ENCODE measurements around the gene PSMG1.
A peak's percentile ranks its signal among the peaks of the same experiment; 100 is the strongest.

PSMG1 gene

DNA sequence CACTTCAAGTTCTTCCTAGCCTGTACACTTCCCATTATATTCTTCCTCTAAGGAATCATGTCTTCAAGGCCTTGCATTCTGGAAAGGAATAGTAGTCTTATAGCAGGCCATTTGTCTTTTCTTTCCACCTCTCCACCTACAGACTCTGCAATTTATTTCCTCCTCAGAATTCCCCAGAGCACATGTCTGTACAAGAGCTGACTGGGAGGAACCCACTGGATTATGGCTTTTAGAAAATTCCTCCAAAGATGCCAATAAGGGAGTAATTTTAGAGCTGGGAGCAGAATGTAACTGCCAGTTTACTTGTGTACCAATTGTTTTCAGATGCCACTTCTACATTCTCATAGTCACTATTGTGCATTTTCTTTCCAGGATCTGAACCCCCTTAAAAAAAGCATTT lies 3.4 kb upstream of the PSMG1 start:
- Histone ChIP-seq H3K4me1 (ENCODE audit: insufficient read depth, low read length) (peaks cover 6% of the 10 kb centered on the region; the same call in 1 of the 2 replicates), H3K27me3 (ENCODE audit: insufficient read depth, low read length) (peaks cover 4% of the 10 kb centered on the region; the same call in 1 of the 2 replicates), H3K27ac (ENCODE audit: low read length) (no peak overlapping the region), H3K9me3 (ENCODE audit: insufficient read depth, low read depth, low read length) (no peaks in the 10 kb centered on the region), H3K4me3 (ENCODE audit: low read length) (no peak overlapping the region), H3K36me3 (ENCODE audit: insufficient read depth, low read depth, low read length) (peaks cover 4% of the 10 kb centered on the region; the same call in 1 of the 2 replicates), H3K9ac (ENCODE audit: low read depth, low read length) (no peak overlapping the region)

DNA sequence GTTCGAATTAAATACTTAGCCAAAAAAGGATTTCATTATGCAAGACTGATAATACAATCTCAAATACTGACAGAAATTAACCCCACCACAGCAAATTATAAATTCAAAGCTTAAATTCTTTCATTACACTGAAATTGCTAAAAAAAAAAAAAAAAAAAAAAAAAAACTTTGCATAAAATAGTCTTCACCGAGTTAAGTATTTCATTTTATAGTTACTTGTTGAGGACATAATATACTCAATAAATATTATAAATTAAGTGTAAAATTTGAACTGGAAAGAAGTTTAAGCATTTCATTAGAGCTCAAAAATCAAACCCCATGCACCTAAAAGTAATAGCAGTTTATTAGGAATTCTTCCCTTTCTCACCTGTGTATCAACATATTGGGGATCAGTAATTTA lies 1.9 kb upstream of the PSMG1 start:
- no peak overlapping the region for H3K27ac ChIP-seq (ENCODE audit: low read length)
- H3K9ac ChIP-seq (ENCODE audit: low read depth, low read length), result no peak overlapping the region
- peaks cover 4% of the 10 kb centered on the region; the same call in 1 of the 2 replicates for H3K27me3 ChIP-seq (ENCODE audit: insufficient read depth, low read length)
- H3K9me3 ChIP-seq (ENCODE audit: insufficient read depth, low read depth, low read length), result no peaks in the 10 kb centered on the region
- peak overlapping the region; percentile 90 for H3K4me3 ChIP-seq (ENCODE audit: low read length)
- peaks cover 6% of the 10 kb centered on the region; the same call in 1 of the 2 replicates for H3K4me1 ChIP-seq (ENCODE audit: insufficient read depth, low read length)
- peaks cover 10% of the 10 kb centered on the region; the same call in 1 of the 2 replicates for H3K36me3 ChIP-seq (ENCODE audit: insufficient read depth, low read depth, low read length)

DNA sequence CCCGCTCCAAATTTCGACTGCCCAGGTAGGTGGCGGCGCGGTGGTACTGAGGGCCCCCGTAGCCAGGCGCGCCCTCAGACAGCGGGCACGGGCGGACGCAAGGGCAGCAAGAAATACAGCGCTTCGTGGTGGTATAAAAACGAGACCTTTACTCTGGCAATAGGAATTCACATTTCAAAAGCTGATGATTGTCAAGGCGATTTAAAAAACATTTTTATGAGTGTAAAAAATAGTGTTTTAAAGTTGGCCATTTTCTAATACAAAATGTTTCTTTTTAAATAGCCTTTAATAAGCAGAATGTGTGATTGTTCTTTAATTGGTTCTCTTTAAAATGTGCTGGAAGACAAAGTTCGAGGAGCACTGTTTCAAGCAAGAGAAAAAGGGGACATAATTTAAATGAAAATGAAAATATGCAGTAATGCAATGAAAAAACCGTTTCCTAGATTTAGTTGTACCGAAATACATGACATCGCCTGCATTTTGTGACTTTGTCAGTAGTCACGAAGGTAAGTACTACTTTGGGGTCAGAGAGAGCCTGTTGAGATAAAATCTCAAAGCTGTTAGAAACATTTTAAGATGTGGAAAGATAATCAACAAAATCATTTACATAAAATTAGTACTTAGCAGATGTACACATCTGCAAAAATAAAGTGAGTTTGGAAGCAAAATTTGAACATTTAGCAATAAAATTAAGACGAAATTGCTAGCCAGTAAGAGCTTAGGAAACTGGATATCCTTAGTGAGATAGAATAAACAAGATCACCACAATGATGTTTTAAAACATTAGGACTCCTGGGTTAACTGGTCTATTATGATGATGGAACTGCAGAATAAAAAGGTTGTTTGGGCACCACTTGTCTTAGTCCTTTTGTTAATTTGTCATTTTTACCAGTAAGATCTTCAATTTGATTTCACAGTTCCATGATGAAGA lies 1.1 kb upstream of the PSMG1 start:
- H3K9me3 ChIP-seq (ENCODE audit: insufficient read depth, low read depth, low read length), result no peaks in the 10 kb centered on the region
- peak overlapping the region; percentile 90 for H3K4me3 ChIP-seq (ENCODE audit: low read length)
- peaks cover 6% of the 10 kb centered on the region; the same call in 1 of the 2 replicates for H3K4me1 ChIP-seq (ENCODE audit: insufficient read depth, low read length)
- H3K27me3 ChIP-seq (ENCODE audit: insufficient read depth, low read length), result peaks cover 4% of the 10 kb centered on the region; the same call in 1 of the 2 replicates
- peaks cover 18% of the 10 kb centered on the region for H3K36me3 ChIP-seq (ENCODE audit: insufficient read depth, low read depth, low read length)
- peak overlapping the region; percentile 87; the same call in 1 of the 2 replicates for H3K9ac ChIP-seq (ENCODE audit: low read depth, low read length)
- H3K27ac ChIP-seq (ENCODE audit: low read length), result peak overlapping the region; percentile 23

- H3K36me3 ChIP-seq (ENCODE audit: insufficient read depth, low read depth, low read length), result peaks cover 34% of the 10 kb centered on the region
- H3K4me3 ChIP-seq (ENCODE audit: low read length), result peak overlapping the region; percentile 90
Observed at GRCh38 chr21:39182484-39183271, 573 bp downstream of the PSMG1 start.

GRCh38 chr21:39182016-39182415 lies 1.2 kb downstream of the PSMG1 start:
- no peak overlapping the region for H3K27ac ChIP-seq (ENCODE audit: low read length)

More at GRCh38 chr21:39182484-39183271, 573 bp downstream of the PSMG1 start:
- no peak overlapping the region for H3K27ac ChIP-seq (ENCODE audit: low read length)
- peak overlapping the region; percentile 87 for H3K9ac ChIP-seq (ENCODE audit: low read depth, low read length)
- H3K27me3 ChIP-seq (ENCODE audit: insufficient read depth, low read length), result peaks cover 4% of the 10 kb centered on the region; the same call in 1 of the 2 replicates
- H3K4me1 ChIP-seq (ENCODE audit: insufficient read depth, low read length), result peaks cover 3% of the 10 kb centered on the region; the same call in 1 of the 2 replicates
- no peaks in the 10 kb centered on the region for H3K9me3 ChIP-seq (ENCODE audit: insufficient read depth, low read depth, low read length)

DNA sequence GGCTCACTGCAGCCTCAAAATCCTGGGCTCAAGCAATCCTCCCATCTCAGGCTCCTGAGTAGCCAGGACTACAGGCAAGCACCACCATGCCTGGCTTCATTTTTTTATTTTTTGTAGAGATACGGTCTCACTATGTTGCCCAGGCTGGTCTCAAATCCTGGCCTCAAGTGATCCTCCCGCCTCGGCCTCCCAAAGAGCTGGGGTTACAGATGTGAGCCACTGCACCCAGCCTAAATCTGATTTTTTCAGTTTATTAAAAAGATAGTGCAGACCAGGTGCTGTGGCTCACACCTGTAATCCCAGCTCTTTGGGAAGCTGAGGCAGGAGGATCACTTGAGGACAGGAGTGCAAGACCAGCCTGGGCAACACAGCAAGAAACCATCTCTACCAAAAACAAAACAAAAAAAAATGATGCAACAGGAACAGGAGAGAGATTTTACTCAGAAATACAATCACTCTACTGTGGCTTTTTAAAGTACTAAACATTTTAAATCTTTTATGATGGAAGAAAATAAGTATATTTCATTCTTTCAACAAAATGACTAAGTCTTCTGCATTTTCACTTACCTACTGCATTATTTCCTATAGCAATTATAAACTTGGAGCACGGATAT lies 1.9 kb downstream of the PSMG1 start:
- H3K4me1 ChIP-seq (ENCODE audit: insufficient read depth, low read length), result peaks cover 3% of the 10 kb centered on the region; the same call in 1 of the 2 replicates
- H3K9ac ChIP-seq (ENCODE audit: low read depth, low read length), result no peak overlapping the region
- H3K27me3 ChIP-seq (ENCODE audit: insufficient read depth, low read length), result peaks cover 4% of the 10 kb centered on the region; the same call in 1 of the 2 replicates
- peaks cover 47% of the 10 kb centered on the region for H3K36me3 ChIP-seq (ENCODE audit: insufficient read depth, low read depth, low read length)
- H3K9me3 ChIP-seq (ENCODE audit: insufficient read depth, low read depth, low read length), result no peaks in the 10 kb centered on the region
- no peak overlapping the region for H3K27ac ChIP-seq (ENCODE audit: low read length)
- H3K4me3 ChIP-seq (ENCODE audit: low read length), result peak overlapping the region; percentile 90; the same call in 1 of the 2 replicates

More at GRCh38 chr21:39182016-39182415, 1.2 kb downstream of the PSMG1 start:
- Histone ChIP-seq H3K9ac (ENCODE audit: low read depth, low read length) (peak overlapping the region; percentile 87; the same call in 1 of the 2 replicates), H3K4me1 (ENCODE audit: insufficient read depth, low read length) (peaks cover 3% of the 10 kb centered on the region; the same call in 1 of the 2 replicates), H3K9me3 (ENCODE audit: insufficient read depth, low read depth, low read length) (no peaks in the 10 kb centered on the region), H3K4me3 (ENCODE audit: low read length) (peak overlapping the region; percentile 90), H3K36me3 (ENCODE audit: insufficient read depth, low read depth, low read length) (peaks cover 41% of the 10 kb centered on the region), H3K27me3 (ENCODE audit: insufficient read depth, low read length) (peaks cover 4% of the 10 kb centered on the region; the same call in 1 of the 2 replicates)

DNA sequence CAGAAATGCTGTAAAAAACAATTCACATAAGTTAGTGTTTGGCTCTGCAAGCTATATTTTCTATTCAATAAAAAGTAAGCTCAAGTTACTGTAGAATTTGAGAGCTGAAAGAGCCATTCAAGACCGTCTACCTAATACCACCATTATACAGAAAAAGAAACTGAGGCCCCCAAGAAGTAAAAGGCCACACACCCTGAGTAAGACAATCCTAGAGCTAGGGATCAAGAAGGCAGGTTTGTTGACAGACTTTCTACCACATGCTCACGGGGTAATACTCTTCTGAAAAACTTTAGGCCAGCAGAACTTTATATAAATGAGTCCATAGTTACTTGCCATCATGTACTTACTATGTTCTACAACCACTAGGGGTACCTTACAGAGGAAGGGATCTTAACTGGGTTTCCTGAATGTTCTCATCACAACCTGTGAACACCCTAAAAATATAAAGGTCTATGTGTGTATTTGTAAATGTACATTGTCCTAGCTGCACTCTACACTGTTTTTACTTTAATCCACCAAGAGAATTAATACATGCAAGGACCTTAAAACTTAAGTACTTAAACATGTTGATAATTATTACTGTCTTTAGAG lies 2.7 kb downstream of the PSMG1 start:
- Histone ChIP-seq H3K4me3 (ENCODE audit: low read length) (no peak overlapping the region), H3K27me3 (ENCODE audit: insufficient read depth, low read length) (peaks cover 4% of the 10 kb centered on the region; the same call in 1 of the 2 replicates), H3K36me3 (ENCODE audit: insufficient read depth, low read depth, low read length) (peaks cover 54% of the 10 kb centered on the region), H3K9me3 (ENCODE audit: insufficient read depth, low read depth, low read length) (no peaks in the 10 kb centered on the region), H3K27ac (ENCODE audit: low read length) (no peak overlapping the region), H3K4me1 (ENCODE audit: insufficient read depth, low read length) (peaks cover 3% of the 10 kb centered on the region; the same call in 1 of the 2 replicates), H3K9ac (ENCODE audit: low read depth, low read length) (no peak overlapping the region)

- H3K27me3 ChIP-seq (ENCODE audit: insufficient read depth, low read length), result peaks cover 4% of the 10 kb centered on the region; the same call in 1 of the 2 replicates
- H3K9ac ChIP-seq (ENCODE audit: low read depth, low read length), result no peak overlapping the region
- no peaks in the 10 kb centered on the region for H3K4me1 ChIP-seq (ENCODE audit: insufficient read depth, low read length)
- peaks cover 73% of the 10 kb centered on the region for H3K36me3 ChIP-seq (ENCODE audit: insufficient read depth, low read depth, low read length)
- no peak overlapping the region for H3K4me3 ChIP-seq (ENCODE audit: low read length)
- no peaks in the 10 kb centered on the region for H3K9me3 ChIP-seq (ENCODE audit: insufficient read depth, low read depth, low read length)
- no peak overlapping the region for H3K27ac ChIP-seq (ENCODE audit: low read length)
Observed at GRCh38 chr21:39178421-39178820, 4.8 kb downstream of the PSMG1 start.

DNA sequence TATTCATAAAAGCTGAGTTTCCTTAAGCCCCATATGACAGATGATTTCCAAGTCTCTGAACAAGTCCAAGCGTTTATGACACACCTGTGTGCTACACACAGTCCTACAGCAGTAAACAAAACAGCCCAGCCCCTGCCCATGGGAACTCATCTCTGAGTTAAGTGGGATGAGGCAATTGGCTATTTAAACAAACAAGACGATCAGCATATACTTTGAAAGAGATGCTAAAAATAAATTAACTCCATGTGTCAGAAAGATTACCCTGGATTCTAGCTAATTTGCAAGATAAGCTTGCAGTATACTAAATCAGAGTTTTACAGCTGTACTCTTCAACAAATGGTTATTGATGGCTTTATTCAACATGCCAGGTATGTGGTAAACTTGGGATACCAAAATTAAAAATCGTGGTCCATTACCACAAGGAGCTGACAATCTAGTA lies 7.0 kb downstream of the PSMG1 start:
- Histone ChIP-seq H3K36me3 (ENCODE audit: insufficient read depth, low read depth, low read length) (peaks cover 82% of the 10 kb centered on the region), H3K27me3 (ENCODE audit: insufficient read depth, low read length) (no peaks in the 10 kb centered on the region), H3K9me3 (ENCODE audit: insufficient read depth, low read depth, low read length) (no peaks in the 10 kb centered on the region), H3K9ac (ENCODE audit: low read depth, low read length) (no peak overlapping the region), H3K4me1 (ENCODE audit: insufficient read depth, low read length) (no peaks in the 10 kb centered on the region), H3K4me3 (ENCODE audit: low read length) (no peak overlapping the region), H3K27ac (ENCODE audit: low read length) (no peak overlapping the region)

GRCh38 chr21:39175665-39176064 lies 7.6 kb downstream of the PSMG1 start:
- Histone ChIP-seq H3K27ac (ENCODE audit: low read length) (no peak overlapping the region), H3K27me3 (ENCODE audit: insufficient read depth, low read length) (no peaks in the 10 kb centered on the region), H3K9ac (ENCODE audit: low read depth, low read length) (no peak overlapping the region), H3K9me3 (ENCODE audit: insufficient read depth, low read depth, low read length) (no peaks in the 10 kb centered on the region), H3K36me3 (ENCODE audit: insufficient read depth, low read depth, low read length) (peaks cover 83% of the 10 kb centered on the region), H3K4me3 (ENCODE audit: low read length) (no peak overlapping the region), H3K4me1 (ENCODE audit: insufficient read depth, low read length) (no peaks in the 10 kb centered on the region)
